ENCODE results near the gene VAX1. TPM values are rescaled to one million over a fixed set of nuclear protein-coding genes. Genes with fewer than 3 reads are reported as not detected.

VAX1 gene
- total RNA-seq, 1 experiment from 2014 or later = not detected

DNA sequence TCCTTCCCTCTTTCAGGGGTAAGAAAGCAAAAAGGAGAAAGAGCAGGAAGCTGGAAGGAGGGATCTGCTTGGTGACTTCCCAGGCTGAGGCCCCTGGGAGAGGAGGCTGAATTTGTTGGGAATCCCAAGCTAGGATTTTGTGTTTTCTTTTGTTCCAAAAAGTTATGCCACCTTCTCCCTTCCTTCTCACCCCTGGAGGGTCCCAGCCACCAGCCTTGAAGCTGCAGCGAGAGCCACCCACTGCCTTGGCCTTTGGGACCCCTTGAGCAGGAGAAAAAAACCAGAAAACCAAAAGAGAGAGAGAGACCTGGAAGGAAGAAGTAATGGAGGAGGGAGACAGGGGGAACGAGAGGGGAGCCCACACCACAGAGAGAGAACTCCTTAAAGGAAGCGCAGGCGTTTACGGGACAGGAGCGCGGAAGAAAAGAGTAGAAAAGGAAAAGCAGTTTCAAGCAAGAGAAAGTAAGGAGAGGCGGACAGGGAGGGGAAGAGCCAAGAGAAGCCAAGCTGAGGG, 7.2 kb downstream of the VAX1 start (continued):
- TF ChIP-seq, protein P1, sequence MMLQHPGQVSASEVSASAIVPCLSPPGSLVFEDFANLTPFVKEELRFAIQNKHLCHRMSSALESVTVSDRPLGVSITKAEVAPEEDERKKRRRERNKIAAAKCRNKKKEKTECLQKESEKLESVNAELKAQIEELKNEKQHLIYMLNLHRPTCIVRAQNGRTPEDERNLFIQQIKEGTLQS (IDR thresholded peaks at IDR 0.05) = no peak

DNA sequence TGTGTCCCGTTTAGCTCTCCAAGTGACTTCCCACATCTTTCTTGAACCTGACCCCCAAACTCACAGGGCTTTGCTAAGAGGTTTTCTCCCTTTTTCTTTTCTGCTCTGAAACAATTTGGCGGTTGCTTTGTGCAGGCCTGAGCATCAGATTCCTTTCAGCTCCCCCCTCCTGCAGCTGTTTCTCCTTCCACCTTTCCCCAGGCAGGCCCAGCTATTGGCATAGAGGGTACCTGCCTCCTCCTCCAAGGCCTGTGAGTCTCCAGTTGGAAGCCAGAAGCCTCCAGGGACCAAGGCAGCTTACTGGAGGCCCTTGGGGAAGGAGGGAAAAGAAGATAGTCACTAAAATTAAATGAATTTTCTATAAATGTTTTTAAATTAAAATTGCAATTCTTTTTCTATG, 7.7 kb downstream of the VAX1 start:
- Histone ChIP-seq H2AFZ (ENCODE audit: low read depth, low read length, poor library complexity, severe bottlenecking) (no peak overlapping the region), H3K4me3 (replicated peaks in 1 of 2; ENCODE audit: low read depth in 1 of 2, low read length in 2 of 2) (no peak overlapping the region), H3K27ac (ENCODE audit: low read depth, low read length) (no peak overlapping the region), H3K27me3 (ENCODE audit: insufficient read depth, low read length) (no peaks in the 10 kb centered on the region), H3K79me2 (ENCODE audit: insufficient read depth, low read length) (no peaks in the 10 kb centered on the region), H3K9me3 (ENCODE audit: control insufficient read depth in 1 of 2, insufficient read depth in 1 of 2, low read depth in 1 of 2, low read length in 2 of 2) (no peaks in the 10 kb centered on the region), H3K36me3 (ENCODE audit: control insufficient read depth in 1 of 2, insufficient read depth in 2 of 2, low read length in 2 of 2) (no peaks in the 10 kb centered on the region), H3K4me2 (ENCODE audit: low read length) (no peak overlapping the region), H4K20me1 (ENCODE audit: insufficient read depth) (no peaks in the 10 kb centered on the region), H3K4me1 (ENCODE audit: control insufficient read depth in 1 of 2, insufficient read depth in 2 of 2, low read length in 2 of 2) (0 out of 4 replicates have a peak, but pooled peaks cover 0 to 4% of the 10 kb centered on the region in 2 experiments), H3K9ac (ENCODE audit: low read length) (no peak overlapping the region), H3K9me2 (ENCODE audit: insufficient read depth) (no peaks in the 10 kb centered on the region)
- DNase-seq (ENCODE audit: low read depth, low spot score) = no peak
- POLR2A ChIA-PET = no interaction called here
- CTCF ChIA-PET = interaction anchor here (1.3 to 1.5 kb wide), 2 partner anchors 18 to 45 kb away, joined by 5 to 6 read pairs; no protein-coding TSS in a partner anchor
- TF ChIP-seq POLR2A (IDR thresholded peaks at IDR 0.05; ENCODE audit: borderline replicate concordance, extremely low read depth, insufficient read depth, insufficient read length) (no peak), ELF1 (IDR thresholded peaks at IDR 0.05; ENCODE audit: borderline replicate concordance, low read depth) (no peak), MAX (IDR thresholded peaks at IDR 0.05) (no peak), ZFX (IDR thresholded peaks at IDR 0.05) (no peak), SP1 (IDR thresholded peaks at IDR 0.05; ENCODE audit: low read depth) (no peak), POLR2AphosphoS5 (IDR thresholded peaks at IDR 0.05; ENCODE audit: low read depth, low read length) (no peak), EZH2phosphoT487 (IDR thresholded peaks at IDR 0.05; ENCODE audit: borderline replicate concordance) (no peak), YY1 (IDR thresholded peaks at IDR 0.05; ENCODE audit: extremely low read depth, insufficient replicate concordance, low read depth, low read length) (no peak), CEBPB (IDR thresholded peaks at IDR 0.05; ENCODE audit: low read depth) (no peak), ZNF274 (IDR thresholded peaks at IDR 0.05; ENCODE audit: low read depth, low read length) (no peak), SRF (IDR thresholded peaks at IDR 0.05; ENCODE audit: low read depth) (no peak)
- TF ChIP-seq, protein P2, sequence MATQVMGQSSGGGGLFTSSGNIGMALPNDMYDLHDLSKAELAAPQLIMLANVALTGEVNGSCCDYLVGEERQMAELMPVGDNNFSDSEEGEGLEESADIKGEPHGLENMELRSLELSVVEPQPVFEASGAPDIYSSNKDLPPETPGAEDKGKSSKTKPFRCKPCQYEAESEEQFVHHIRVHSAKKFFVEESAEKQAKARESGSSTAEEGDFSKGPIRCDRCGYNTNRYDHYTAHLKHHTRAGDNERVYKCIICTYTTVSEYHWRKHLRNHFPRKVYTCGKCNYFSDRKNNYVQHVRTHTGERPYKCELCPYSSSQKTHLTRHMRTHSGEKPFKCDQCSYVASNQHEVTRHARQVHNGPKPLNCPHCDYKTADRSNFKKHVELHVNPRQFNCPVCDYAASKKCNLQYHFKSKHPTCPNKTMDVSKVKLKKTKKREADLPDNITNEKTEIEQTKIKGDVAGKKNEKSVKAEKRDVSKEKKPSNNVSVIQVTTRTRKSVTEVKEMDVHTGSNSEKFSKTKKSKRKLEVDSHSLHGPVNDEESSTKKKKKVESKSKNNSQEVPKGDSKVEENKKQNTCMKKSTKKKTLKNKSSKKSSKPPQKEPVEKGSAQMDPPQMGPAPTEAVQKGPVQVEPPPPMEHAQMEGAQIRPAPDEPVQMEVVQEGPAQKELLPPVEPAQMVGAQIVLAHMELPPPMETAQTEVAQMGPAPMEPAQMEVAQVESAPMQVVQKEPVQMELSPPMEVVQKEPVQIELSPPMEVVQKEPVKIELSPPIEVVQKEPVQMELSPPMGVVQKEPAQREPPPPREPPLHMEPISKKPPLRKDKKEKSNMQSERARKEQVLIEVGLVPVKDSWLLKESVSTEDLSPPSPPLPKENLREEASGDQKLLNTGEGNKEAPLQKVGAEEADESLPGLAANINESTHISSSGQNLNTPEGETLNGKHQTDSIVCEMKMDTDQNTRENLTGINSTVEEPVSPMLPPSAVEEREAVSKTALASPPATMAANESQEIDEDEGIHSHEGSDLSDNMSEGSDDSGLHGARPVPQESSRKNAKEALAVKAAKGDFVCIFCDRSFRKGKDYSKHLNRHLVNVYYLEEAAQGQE (IDR thresholded peaks at IDR 0.05; ENCODE audit: low read depth) = no peak
- TF ChIP-seq, protein P3, sequence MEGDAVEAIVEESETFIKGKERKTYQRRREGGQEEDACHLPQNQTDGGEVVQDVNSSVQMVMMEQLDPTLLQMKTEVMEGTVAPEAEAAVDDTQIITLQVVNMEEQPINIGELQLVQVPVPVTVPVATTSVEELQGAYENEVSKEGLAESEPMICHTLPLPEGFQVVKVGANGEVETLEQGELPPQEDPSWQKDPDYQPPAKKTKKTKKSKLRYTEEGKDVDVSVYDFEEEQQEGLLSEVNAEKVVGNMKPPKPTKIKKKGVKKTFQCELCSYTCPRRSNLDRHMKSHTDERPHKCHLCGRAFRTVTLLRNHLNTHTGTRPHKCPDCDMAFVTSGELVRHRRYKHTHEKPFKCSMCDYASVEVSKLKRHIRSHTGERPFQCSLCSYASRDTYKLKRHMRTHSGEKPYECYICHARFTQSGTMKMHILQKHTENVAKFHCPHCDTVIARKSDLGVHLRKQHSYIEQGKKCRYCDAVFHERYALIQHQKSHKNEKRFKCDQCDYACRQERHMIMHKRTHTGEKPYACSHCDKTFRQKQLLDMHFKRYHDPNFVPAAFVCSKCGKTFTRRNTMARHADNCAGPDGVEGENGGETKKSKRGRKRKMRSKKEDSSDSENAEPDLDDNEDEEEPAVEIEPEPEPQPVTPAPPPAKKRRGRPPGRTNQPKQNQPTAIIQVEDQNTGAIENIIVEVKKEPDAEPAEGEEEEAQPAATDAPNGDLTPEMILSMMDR (IDR thresholded peaks at IDR 0.05 in 2 of 3, conservative IDR thresholded peaks at IDR 0.05 in 1 of 3; ENCODE audit: borderline replicate concordance in 1 of 3, insufficient read depth in 1 of 3, low read depth in 2 of 3, low read length in 2 of 3) = no peak
- TF ChIP-seq, protein P1 (IDR thresholded peaks at IDR 0.05) = no peak
- TF ChIP-seq, protein P4, sequence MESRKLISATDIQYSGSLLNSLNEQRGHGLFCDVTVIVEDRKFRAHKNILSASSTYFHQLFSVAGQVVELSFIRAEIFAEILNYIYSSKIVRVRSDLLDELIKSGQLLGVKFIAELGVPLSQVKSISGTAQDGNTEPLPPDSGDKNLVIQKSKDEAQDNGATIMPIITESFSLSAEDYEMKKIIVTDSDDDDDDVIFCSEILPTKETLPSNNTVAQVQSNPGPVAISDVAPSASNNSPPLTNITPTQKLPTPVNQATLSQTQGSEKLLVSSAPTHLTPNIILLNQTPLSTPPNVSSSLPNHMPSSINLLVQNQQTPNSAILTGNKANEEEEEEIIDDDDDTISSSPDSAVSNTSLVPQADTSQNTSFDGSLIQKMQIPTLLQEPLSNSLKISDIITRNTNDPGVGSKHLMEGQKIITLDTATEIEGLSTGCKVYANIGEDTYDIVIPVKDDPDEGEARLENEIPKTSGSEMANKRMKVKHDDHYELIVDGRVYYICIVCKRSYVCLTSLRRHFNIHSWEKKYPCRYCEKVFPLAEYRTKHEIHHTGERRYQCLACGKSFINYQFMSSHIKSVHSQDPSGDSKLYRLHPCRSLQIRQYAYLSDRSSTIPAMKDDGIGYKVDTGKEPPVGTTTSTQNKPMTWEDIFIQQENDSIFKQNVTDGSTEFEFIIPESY (IDR thresholded peaks at IDR 0.05; ENCODE audit: extremely low read depth, insufficient replicate concordance, low read length) = no peak
- intact Hi-C loops (cut with micrococcal nuclease) = no loop called here
- BruUV-seq (replicated peaks) = no TSS peak
- ATAC-seq = no peak
- RAD21 ChIA-PET (ENCODE audit: low non-redundant PET in 1 of 2, low total read pairs in 2 of 2, uncharacterized antibody in 2 of 2, unreplicated experiment in 2 of 2) = no interaction called here

Measured in HCT116 (cell line).